GM19043 (cell line): ENCODE results near the gene SUSD2.
"Not testable (repeated sequence)": the region's sequence is repeated elsewhere in the genome, so short reads cannot be mapped to it uniquely, and the experiment has no call there.

Source experiments
- ATAC-seq: cut with Tn5 transposase; IDR thresholded peaks from one replicate; pipeline ENCODE4 v1.9.1; 2021; ENCODE audit warnings: low read depth; ENCODE audit not compliant: unreplicated experiment

Gene SUSD2

DNA sequence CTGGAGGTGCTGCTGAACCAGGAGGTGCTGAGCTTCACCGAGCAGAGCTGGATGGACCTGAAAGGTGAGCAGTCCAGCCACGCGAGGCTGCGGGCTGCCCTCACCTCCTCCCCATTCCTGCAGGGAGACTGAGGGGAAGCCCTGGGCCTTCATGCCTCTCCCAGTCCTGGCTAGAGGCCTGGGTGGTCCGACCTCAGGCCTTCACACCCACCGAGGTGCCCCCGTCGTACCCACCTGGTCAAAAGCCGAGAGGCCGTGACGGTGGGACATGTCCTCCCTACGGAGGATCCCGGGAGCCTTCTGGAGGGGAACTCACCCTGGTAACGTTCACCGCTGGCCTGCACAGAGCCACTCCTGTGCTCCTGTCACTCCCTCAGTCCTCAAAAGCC, 5.1 kb downstream of the SUSD2 start:
- no peak for ATAC-seq

DNA sequence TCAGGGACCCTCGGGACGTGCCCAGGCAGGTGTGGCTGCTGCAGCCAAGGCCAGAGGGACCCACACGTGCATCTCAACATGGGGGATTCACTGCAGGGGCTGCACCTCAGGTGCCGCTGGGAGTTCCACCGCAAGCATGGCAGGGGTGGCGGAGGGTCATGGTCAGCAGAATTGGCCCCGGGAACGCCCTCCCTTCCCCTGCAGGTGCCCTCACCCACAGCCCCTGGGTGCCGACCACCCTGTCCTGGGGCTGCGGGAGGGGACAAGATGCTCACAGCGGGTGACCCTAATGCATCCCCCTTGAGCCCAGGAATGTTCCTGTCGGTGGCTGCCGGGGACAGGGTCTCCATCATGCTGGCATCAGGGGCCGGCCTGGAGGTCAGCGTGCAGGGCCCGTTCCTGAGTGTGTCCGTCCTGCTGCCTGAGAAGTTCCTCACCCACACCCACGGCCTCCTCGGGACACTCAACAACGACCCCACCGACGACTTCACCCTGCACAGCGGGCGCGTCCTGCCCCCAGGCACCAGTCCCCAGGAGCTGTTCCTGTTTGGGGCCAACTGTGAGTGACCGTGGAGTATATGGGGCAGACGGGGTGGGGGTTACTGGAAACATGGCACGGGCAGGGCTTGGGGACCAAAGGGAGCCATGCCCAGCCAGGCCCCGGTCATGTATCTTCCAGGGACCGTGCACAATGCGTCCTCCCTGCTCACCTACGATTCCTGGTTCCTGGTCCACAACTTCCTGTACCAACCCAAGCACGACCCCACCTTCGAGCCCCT, 5.8 kb downstream of the SUSD2 start:
- no peak for ATAC-seq

DNA sequence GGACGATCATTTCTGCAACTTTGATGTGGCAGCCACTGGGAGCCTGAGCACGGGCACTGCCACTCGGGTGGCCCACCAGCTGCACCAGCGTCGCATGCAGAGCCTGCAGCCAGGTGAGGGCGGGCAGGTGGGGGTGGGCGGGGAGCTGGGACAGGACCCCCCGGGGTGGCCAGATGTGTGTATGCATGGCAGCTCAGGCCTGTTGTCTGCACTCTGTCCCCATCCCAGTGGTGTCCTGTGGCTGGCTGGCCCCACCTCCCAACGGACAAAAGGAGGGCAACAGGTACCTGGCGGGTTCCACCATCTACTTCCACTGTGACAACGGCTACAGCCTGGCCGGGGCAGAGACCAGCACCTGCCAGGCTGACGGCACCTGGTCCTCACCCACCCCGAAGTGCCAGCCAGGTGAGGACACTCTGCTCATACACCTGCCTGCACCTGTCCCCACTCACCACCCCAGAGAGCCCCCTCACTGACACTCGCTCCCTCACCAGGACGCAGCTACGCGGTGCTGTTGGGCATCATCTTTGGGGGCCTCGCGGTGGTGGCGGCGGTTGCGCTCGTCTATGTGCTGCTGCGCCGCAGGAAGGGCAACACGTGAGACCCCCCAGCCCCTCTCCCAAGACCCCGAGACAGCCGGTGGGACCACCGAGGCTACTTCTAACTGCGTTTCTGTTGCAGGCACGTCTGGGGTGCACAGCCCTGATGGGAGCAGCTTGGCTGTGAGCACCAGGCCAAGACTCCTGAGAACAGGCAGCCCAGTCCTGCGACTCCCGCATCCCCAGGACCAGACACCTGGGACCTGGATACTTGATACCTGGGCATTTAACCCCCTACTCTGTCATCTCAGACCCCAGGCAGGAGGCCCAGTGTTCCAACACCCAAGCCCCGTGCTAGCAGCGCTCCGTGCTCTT, 6.7 kb downstream of the SUSD2 start:
- no peak for ATAC-seq

DNA sequence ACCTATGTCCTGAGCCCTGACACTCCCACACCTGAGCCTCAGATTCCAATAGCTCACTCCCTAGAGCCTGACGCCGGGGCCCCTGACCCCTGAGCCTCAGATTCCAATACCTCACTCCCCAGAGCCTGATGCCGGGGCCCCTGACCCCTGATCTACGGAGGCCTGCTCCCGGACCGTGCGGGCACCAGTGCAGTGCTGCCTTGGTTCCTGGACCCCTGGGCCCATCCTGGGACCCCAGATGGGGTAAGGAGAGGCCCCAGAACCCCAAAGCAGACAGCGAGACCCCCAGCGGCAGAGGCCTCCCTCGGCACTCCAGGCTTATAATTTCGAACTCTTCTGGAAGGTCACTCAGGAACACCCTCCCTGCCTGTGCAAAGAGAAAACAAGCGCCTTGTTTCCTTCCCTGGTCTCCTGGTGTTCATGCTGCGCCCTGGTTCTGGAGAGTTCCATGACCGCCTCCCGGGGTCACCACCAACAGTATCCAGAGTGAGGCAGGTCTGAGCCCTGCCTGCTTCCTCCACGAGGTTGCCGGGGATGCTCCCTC, 7.5 kb downstream of the SUSD2 start:
- ATAC-seq, result no peak

DNA sequence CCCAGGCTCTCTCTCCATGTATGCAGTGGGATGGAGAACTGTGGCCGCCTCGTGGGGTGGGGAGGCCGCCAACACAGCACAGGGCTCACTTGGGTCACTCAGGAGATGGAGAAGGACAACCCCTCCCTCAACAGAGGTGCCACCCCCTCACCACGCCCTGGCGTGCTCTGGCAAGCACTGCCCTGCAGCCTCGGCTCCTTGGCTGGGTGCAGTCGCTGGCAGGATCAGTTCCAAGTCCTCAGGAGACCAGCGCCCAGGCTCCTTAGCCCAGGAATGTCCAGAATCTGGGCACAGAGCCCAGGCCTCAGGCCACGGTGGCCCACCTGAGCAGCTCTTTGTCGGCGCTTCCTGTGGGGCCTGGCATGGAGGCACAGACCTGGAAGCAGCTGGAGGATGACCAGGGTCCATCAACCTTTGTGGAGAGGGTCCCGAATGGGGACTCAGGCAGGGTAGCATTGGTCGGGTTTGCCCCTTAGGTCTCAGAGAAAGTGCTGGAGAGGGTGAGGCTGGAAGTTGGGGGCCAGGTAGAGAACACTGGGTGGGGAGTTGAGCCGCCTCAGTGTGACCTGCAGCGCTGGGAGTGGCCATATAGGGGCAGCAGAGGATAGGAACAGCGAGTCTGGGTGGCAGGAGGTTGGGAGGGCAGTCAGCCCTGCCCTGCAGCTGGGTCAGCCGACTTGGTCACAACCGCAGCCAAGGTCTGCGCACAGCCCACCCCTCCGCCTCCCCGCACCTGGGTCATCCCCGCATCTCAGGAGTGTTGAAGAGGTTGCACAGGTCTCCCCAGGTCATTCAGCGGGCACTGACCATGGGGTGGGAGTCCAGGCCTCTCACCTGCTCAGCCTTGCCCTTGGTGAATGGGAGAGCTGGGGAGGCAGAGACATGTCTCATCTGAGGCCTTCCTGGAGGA, 8.2 kb downstream of the SUSD2 start:
- ATAC-seq, result no peak

DNA sequence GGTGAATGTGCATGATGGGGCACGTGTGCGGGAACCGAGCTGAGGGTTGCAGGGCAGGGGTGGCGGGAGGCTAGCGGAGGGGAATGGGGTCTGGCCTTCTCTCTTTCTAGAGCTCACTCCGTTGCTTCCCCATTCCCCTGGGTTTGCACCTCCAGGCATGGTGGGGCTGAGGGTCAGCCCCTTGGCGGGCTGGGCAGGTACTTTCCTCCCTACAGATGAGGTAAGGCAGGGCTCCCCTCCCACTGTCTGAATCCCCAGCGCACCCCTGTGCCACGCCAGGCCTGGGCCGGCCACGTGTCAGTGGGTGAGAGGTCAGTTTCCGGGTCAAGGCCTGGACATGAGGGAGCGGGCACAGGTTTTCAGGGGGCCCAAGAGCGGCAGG, 8.9 kb downstream of the SUSD2 start:
- no peak for ATAC-seq

DNA sequence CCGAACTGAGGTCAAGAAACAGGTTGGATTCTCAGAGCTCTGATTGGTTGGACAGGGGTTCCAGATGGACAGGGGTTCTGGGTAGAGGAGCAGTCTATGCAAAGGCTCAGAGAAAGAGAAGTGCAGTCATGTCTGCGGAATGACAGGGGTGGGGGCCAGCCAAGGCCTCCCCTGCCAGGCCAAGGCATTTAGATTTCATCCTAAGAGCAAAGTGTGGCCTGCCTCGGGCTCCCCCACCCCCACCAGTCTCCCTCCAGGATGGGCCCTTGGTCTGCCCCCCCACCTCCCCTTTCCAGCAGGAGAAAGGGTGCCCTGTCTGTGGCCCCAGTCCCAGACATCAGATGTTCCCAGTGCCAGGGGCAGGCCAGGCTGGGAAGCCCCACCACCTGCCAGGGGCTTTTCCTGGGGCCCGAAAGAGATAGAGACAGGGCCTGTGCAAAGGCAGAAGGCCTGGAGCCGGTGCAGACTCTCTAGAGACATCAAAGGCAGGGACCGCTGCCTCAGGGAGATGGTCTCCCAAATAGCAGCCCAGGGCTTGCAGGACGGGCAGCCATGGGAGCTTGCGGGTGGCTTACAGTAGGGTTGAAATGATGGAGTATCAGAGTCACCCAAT, 9.4 kb downstream of the SUSD2 start:
- no peak for ATAC-seq

DNA sequence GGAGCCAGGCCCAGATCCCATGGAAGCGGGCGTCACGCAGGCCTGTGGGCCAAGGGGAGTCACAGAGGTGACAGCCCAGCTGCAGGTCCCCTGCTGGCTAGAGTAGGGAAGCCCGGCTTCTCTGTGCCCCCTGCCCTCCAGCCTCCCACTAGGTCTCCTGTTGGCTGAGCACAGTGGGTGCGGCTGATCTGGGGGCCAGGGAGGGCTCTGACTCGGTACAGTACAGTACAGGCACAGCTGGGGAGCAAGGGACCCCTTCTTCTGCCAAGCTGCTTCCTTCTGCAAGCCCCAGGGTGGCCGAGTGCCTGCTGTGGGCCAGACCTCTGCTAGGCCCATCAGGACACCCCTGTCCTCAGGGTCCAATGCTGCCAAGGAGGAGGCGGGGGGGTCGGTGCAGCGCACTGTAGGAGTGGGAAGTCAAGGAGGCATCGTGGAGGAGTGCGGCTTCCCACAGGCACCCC, 10.1 kb downstream of the SUSD2 start:
- ATAC-seq, result no peak

DNA sequence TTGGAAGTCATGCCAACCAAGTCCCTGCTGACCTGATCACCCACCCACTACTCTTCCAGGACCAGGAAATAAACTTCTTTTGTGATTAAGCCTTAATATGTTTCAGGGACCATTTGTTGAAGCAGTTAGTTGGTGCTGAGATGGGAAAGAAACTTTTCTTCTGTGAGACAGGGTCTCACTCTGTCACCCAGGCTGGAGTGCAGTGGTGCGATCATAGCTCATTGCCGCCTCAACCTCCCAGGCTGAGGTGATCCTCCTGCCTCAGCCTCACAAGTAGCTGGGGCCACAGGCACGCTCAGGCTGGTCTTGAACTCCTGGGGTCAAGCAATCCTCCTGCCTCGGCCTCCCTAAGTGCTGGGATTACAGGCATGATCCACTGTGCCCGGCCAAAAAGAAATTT, 10.6 kb downstream of the SUSD2 start:
- no peak for ATAC-seq

DNA sequence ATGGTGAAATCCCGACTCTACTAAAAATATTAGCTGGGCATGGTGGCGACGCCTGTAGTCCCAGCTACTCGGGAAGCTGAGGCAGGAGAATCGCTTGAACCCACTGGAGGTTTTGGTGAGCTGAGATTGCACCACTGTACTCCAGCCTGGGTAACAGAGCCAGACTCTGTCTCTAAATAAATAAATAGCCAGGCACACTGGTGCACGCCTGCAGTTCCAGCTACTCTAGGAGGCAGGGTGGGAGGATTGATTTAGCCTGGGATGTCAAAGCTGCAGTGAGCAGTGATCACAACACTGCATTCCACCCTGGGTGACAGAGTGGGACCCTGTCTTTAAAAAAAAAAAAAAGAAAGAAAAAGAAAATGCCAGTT, 17.4 kb downstream of the SUSD2 start:
- no peak for ATAC-seq

DNA sequence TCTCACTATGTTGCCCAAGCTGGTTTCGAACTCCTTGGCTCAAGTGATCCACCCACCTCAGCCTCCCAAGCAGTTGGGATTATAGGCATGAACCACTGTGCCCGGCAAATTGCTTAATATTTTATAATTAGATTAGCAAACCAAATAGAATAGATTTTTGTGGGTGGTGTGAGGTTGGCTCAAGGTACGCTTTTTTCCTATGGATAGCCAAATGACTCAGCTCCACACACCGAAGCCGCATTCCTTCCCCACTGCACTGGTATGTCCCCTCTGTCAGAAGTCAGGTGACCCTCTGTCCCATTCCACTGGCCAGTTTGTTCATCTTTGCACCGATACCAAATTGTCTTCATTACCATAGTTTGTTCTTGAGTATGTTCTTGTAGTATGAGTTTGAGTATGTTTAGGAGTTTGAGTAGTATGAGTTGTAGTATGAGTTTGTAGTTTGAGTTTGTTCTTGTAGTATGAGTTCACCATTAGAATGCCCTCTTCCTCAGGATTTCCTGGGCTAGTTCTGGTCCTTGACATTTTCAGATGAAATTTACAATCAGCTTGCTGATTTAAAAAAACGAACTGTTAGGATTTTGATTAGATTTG, 19.4 kb downstream of the SUSD2 start:
- no peak for ATAC-seq

DNA sequence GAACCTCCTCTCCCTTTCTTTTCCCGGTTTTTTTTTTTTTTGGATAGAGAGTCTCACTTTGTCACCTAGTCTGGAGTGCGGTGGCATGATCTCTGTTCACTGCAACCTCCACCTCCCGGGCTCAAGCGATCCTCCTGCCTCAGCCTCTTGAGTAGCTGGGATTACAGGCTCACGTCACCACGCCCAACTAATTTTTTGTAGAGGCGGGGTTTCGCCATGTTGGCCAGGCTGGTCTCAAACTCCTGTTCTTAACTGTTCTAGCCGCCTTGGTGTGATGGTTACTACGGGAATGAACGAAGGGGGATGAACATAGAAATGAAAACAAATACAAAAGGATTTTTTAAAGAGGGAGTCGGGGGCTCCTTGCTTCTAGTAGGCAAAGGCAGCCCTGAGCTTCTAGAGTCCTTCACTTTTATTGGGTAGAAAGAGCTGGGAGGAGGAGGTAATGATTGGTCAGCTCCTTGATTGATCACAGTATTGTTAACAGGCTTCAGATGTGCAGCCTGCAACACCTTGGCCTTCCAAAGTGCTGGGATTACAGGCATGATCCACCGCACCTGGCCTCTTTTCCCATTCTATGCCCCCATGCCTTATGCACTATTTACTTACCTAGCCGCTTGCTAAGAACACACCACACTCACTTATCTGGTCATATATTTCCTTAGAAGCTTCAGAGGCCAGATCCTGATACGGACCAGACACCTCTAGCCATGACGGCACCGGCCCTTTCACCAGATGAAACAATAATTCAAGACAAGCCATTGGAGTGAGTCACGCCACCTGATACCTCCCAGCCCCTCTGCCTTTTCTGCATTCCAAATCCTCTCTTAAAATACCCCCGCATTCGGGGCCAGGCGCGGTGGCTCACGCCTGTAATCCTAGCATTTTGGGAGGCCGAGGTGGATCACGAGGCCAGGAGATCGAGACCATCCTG, 20.7 kb downstream of the SUSD2 start:
- ATAC-seq, result no peak

DNA sequence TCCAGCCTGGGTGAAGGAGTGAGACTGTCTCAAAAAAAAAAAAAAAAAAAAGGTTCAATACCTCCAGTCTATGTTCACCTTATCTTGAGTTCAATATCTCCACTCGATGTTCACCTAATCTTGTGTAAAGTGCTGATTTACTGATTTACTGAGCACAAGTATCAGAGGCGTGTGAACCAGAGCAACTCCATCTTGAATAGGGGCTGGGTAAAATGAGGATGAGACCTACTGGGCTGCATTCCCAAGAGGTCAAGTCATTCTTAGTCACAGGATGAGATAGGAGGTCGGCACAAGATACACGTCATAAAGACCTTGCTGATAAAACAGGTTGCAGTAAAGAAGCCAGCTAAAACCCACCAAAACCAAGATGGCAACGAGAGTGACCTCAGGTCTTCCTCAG, 22.6 kb downstream of the SUSD2 start:
- ATAC-seq, result not testable (repeated sequence)

DNA sequence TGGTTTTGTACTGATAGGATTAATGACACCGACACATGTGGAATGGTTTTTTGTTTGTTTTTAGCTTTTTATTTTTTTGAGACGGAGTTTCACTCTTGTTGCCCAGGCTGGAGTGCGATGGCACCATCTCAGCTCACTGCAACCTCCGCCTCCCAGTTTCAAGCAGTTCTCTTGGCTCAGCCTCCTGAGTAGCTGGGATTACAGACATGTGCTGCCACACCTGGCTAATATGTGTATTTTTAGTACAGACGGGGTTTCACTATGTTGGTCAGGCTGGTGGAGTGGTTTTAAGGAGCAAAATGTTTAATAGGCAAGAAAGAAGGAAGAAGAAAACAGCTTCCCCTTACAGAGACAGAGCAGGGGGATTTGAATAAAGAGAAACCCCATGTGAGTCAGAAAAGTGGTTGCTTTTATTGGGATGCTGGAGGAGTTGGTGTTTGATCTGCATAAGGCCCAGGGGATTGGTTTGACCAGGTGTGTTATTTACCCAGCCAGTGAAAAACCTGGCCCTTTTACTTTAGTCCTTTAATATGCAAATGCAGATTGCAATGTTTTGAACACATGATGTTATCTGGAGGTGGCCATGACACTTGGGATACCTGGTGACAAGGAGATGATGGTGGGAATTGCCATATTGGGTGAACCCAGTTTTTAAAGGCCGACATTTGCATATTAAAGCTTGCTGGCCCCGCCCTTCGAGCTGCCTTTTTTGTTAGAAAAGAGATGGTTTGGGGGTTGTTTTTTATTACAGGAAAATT, 24.3 kb downstream of the SUSD2 start:
- ATAC-seq, result no peak

DNA sequence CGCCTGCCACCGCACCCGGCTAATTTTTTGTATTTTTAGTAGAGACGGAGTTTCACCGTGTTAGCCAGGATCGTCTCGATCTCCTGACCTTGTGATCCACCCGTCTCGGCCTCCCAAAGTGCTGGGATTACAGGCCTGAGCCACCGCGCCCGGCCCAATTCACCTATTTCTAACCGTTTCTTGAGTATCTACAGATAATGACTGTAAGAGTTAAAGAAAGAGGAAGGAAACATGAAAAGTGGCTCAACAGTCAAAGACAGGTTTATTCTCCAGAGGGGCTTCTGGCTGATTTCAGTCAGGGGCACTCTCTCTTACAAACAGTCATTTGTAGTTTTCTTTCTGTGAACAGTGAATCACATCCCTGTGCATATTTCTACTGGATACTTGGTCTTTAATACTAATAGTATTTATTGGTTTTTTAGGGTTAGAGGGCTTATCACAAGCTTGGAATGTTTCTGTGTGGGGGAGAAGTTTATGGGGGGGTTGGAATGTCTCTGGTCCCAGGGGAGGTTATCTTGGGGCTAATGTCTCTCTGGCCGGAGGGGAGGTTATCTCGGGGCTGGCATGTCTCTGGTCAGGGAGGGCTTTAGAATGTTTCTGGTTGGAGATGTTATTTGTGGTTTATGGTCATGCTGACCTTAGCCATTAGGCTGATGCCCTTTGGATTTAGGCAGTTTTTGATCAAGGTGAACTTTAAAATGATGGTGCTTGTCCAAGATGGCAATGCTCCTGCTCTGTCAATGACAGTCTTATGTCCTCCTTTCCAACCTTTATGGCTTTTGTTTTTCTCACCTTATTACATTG, 25.4 kb downstream of the SUSD2 start:
- ATAC-seq, result not testable (repeated sequence)

DNA sequence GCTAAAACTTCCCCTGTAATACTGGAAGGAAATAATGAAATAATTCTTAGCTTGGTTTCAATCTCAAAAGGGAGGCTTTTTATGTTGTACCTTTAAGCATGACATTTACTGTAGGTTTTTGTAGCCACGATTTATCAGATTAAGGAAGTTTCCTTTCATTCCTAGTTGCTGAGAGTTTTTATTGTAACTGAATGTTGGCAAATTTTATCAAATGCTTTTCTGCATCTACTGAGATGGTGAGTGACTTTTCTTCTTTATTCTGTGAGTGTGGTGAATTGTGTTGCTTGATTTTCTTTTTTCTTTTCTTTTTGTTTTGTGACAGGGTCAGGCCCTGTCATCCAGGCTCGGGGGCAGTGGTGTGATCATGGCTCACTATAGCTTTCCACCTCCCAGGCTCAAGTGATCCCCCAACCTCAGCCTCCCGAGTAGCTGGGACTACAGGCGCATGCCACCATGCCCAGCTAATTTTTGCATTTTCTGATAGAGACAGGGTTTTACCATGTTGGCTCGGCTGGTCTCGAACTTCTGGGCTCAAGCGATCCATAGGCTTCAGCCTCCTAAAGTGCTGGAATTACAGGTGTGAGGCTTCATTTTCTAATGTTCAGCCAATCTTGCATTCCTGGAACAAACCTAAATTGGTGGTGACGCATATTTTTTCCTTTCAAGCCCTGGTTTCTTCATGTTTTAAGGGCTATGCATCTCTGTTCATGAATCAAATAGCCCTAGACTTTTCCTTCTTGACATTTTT, 26.2 kb downstream of the SUSD2 start:
- ATAC-seq, result no peak
